ENCODE data around the gene AGRP.
A peak's percentile ranks its signal among the peaks of the same experiment; 100 is the strongest.

The AGRP gene

DNA sequence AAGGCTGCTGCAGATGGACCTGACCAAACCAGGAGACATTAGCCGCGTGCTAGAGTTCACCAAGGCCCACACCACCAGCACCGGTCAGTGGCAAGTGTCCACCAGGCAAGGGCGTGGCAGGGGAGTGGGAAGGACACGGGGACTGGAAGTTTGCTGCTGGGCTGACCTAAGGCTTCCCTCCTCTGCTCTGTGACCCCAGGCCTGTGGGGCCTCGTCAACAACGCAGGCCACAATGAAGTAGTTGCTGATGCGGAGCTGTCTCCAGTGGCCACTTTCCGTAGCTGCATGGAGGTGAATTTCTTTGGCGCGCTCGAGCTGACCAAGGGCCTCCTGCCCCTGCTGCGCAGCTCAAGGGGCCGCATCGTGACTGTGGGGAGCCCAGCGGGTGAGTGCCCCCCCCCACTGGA lies 47.6 kb downstream of the AGRP start:
- Histone ChIP-seq H3K9me3 (ENCODE audit: control insufficient read depth, insufficient read depth, low read depth, low read length) (no peaks in the 10 kb centered on the region), H3K27ac (ENCODE audit: extremely low read depth, low read depth, low read length) (no peak overlapping the region), H3K4me1 (ENCODE audit: control insufficient read depth, insufficient read depth, low read length) (no peaks in the 10 kb centered on the region; the same call in 1 of the 2 replicates), H3K4me3 (ENCODE audit: low read depth, low read length) (no peak overlapping the region), H3K36me3 (ENCODE audit: control insufficient read depth in 2 of 2, insufficient read depth in 1 of 2, low read length in 2 of 2) (peaks cover 0 to 45% of the 10 kb centered on the region in 2 experiments; a peak in 1 of 3 replicates)
- ChIA-PET CTCF (interaction anchor here (0.6 to 1.3 kb wide), 3 partner anchors 9 to 104 kb away, joined by 3 to 5 read pairs (median 3); no protein-coding TSS in a partner anchor), POLR2A (no interaction called here)
- no peak for TF ChIP-seq ZNF610 (tag by site-specific recombination; IDR thresholded peaks at IDR 0.05; ENCODE audit: borderline replicate concordance)
- TF ChIP-seq ZFHX2 (tag by site-specific recombination; conservative IDR thresholded peaks at IDR 0.05) = no peak
- TF ChIP-seq ZNF561 (tag by site-specific recombination; IDR thresholded peaks at IDR 0.05; ENCODE audit: borderline replicate concordance) = no peak
- no peak for TF ChIP-seq BCL11A (tag by site-specific recombination; IDR thresholded peaks at IDR 0.05; ENCODE audit: low read depth)
- TF ChIP-seq GLI4 (tag by site-specific recombination; IDR thresholded peaks at IDR 0.05) = no peak
- TF ChIP-seq ZNF335 (tag by site-specific recombination; conservative IDR thresholded peaks at IDR 0.05) = no peak
- TF ChIP-seq ZBTB48 (tag by site-specific recombination; IDR thresholded peaks at IDR 0.05) = no peak
- TF ChIP-seq ZNF404 (tag by site-specific recombination; IDR thresholded peaks at IDR 0.05) = no peak

DNA sequence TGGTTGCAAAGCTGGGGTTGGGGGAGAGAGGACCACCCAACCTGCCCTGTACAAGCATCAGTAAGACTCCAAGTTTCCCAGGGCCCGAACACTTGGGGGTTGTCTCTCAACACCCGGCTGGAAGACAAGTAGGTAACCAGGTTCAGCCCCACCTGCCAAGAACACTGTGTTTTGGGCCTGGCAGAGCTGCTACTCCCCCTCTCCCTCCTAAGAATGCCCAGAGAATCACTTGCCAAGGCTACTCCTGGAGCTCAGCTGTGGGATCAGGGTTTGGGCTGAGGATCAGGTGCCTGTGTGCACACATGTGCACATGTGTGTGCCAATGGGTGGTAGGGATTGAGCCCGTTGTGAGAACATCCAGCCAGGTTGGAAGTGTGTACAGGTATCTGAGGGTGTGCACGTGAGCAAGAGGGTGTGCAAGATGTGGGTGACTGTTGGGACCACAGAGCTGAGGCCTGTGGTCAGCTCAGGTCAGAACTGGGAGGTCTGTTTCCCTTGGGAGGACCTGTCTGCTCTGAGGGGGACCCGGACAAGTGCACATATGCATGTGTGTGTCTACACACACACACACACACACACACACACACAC lies 50.1 kb downstream of the AGRP start:
- H3K4me1 ChIP-seq (ENCODE audit: control insufficient read depth, insufficient read depth, low read length) = no peaks in the 10 kb centered on the region; the same call in 1 of the 2 replicates
- ChIA-PET CTCF (interaction anchor here (0.7 to 1.4 kb wide), 4 partner anchors 8 to 173 kb away, joined by 3 to 4 read pairs (median 4); no protein-coding TSS in a partner anchor), POLR2A (interaction anchor here (0.7 to 1.2 kb wide), 3 partner anchors 23 to 169 kb away, joined by 3 to 5 read pairs (median 3); no protein-coding TSS in a partner anchor)
- no peaks in the 10 kb centered on the region for H3K9me3 ChIP-seq (ENCODE audit: control insufficient read depth, insufficient read depth, low read depth, low read length)
- TF ChIP-seq ZNF707 (tag by site-specific recombination; IDR thresholded peaks at IDR 0.05) = no peak
- TF ChIP-seq, protein P1, sequence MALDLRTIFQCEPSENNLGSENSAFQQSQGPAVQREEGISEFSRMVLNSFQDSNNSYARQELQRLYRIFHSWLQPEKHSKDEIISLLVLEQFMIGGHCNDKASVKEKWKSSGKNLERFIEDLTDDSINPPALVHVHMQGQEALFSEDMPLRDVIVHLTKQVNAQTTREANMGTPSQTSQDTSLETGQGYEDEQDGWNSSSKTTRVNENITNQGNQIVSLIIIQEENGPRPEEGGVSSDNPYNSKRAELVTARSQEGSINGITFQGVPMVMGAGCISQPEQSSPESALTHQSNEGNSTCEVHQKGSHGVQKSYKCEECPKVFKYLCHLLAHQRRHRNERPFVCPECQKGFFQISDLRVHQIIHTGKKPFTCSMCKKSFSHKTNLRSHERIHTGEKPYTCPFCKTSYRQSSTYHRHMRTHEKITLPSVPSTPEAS (tag by site-specific recombination; IDR thresholded peaks at IDR 0.05) = peak; percentile 78
- peaks cover 0 to 22% of the 10 kb centered on the region in 2 experiments; a peak in 1 of 3 replicates for H3K36me3 ChIP-seq (ENCODE audit: control insufficient read depth in 2 of 2, insufficient read depth in 1 of 2, low read length in 2 of 2)
- no peak overlapping the region for H3K27ac ChIP-seq (ENCODE audit: extremely low read depth, low read depth, low read length)
- no peak overlapping the region for H3K4me3 ChIP-seq (ENCODE audit: low read depth, low read length)

Data from HEK293 (cell line).